RPMI7951 (cell line): ENCODE measurements around the gene IL17RD. TPM values are rescaled to one million over a fixed set of nuclear protein-coding genes. Genes with fewer than 3 reads are reported as not detected.

Experiments used
- DNase-seq: peaks from one replicate; pipeline ENCODE4 v3.0.0-alpha.2; 2012; ENCODE audit warnings: low read depth
- total RNA-seq: library from RNA; depleted of rRNA; stranded (reverse); fragments of >200 nt; shearing (Covaris generic); gene quantifications from 2 replicates; pipeline ENCODE4 v1.2.3, GENCODE V29; 2014; rRNA removed

IL17RD gene
- 8.8 and 18.7 TPM in 2 replicates for total RNA-seq

DNA sequence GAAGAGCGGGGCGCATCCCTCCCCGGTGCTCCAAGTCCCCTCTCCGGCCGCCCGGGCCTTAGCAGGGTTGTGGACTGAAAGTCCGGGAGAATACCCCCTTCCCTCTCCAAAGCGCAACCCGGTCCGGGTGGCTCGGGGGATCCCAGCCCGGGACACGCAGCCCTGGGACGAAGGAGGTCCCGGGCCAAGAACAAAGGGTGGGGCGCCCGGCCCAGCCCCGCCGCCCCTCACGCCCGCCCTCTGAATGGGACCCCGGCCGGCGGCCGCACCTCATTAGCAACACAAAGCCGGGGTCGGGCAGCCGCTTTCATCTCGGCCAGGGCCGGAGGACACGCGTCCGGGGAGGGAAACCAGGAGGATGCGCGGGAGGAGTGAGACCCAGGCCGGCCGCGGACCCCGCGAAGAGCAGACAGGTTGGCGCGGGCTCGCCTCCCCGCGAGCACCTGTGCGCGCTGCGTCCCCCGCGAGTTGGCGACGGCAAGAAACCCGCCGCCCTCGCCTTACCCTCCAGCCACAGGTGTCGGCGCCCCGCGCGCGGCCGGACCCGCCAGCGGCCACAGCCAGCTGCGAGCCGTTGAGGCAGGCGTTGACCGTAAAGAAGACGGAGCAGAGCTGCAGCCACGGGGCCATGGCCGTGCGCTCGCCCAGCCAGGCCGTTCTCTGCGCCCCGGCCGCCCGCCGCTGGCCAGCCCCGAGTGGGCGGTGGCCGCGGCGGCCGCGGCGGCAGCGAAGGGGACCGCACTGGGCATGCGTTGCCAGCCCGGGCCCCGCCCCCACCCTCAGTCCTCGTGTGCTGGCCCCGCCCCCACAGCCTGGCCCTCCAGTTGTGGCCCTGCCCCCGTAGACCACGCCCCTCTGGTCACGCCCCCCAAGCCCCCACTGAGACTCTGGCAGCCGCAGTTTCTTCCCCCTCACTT, at the start of gene IL17RD:
Gene IL17RD, minus strand, starts transcription at position 697 of the 917 bp plus-strand sequence. Its CDS starts 67 bp downstream, at position 630.
- peak; percentile 82 for DNase-seq

DNA sequence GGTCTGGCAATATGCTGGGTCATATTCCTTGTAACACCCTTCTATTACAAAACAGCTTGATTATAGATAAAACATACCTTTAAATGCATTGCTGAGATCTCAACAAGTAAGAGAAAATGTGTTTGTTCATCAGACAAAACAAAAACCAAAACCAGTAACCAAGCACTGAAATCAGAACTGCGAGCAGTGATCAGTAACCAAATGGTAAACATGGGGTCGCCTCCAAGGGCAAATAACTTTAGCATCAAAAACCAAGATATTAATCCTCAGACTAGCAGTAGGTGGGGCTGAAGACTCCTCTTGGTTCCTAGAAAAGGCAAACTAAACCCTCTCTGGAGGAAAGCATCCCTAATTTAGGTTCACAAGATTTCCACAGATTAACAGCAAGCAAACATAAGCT, 41.3 kb upstream of the IL17RD start:
- no peak for DNase-seq

DNA sequence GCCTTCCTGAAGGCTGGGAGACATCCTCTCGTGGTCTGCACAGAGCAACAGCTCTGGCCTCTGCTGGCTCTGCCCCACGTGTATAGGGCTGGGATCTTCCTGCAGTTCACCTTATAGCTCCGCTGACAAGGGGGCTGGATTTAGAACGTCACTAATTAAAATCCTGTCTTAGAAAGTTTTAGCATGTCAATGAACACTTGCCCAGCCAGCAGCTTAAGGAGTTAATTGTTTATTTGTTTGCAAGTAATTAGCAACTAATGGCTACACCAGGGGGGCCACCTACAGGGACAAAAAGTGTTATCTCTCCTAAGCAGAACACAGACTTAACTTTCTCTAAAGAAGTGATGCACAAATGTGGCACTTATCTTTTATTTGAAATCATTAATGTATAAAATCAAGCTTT, 34.7 kb upstream of the IL17RD start, which contains the start of gene HESX1:
Gene HESX1, minus strand, starts transcription at position 84 of the 403 bp plus-strand sequence. Its CDS starts 60 bp downstream, at position 24.
- no peak for DNase-seq

DNA sequence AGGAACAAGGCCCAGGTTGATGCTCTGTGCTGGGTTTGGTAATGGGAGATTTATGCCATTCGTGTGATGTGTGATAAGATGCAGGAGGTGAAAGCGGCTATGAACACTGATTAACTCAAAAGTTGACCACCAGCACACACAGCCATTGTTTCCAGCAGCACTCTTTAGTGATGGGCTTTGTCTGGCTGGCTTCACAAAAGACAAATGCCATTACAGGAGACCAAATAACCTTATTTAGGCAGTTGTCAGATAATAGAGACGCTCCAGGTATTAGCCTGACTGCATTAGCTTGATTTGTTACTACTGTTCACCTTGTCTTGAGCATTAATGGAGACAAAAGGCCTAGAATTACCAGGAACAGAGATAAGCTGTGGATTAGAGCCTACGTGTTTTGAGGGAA, 29.5 kb upstream of the IL17RD start:
- no peak for DNase-seq

DNA sequence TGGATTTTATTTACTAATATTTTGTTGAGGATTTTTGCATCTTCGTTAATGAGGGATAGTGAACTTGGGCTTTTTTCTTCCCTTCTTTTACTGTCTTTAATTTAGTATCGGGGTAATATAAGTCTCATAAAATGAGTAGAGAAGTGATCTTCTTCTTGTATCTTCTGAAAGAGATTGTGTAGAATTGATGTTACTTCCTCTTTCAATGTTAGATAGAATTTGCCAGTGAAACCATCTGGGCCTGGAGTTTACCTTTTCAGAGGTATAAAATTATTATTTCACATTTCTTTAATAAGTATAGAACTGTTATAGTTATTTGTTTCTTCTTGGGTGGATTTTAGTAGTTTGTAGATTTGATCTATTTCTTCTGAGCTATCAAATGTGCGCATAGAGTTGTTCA, 26.9 kb upstream of the IL17RD start:
- no peak for DNase-seq

DNA sequence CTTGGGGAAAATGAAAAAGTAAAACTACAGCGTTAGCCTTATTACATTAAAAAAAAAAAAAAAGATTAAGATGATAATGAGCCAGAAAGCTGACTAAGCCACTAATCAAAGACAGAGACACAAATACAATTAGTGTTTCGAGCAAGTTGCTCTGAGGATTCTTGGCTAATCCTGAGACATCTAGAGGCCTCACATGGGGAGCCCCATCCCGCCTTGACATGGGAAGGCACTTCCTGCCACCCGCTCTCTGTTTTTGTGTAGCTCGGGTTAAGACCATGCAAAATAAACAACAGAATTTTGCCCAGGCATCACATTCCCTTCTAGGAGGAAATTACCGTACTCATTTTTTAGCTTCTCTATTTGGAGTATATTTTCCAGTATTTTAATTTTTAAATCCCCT, 19.4 kb upstream of the IL17RD start:
- peak; percentile 13 for DNase-seq

DNA sequence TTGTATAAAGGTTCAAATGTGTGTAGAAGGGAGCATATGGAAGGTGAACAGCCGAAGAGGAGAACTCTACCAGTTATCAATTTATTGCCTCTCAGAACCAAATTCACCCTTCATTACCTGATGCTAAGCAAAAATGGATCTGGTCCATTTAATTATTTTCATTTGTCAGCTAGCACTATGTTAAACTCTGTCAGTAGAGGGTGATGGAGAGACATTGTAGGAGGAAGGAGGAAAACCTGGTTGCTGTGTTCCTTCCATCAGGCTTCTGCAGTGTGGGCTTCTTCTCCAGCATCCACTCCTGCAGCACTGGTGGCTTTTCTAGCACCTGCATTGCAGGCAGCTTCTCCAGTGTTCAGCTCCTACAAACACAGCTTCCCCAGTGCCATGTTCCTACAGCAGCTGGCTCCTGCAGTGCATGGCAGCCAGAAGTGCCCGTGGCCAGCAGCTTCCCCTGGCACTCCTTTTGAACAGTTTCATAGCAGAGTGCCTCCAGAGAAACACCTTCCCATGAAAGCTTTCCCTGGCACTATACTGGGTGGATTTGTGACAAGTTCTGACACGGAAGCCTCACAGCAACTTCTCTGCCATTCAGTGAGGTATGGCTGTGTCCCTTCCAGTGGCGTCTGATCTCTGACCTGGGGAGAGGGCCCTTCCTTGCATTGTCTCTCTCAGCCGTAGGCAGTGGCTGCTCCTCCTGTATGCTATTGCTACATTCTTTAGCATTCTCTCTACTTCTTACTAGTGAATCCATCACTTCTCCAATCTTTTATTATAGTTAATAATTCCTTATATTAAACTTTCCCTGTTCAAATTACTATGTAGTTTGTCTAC, 14.6 kb upstream of the IL17RD start:
- DNase-seq = peak; percentile 35

DNA sequence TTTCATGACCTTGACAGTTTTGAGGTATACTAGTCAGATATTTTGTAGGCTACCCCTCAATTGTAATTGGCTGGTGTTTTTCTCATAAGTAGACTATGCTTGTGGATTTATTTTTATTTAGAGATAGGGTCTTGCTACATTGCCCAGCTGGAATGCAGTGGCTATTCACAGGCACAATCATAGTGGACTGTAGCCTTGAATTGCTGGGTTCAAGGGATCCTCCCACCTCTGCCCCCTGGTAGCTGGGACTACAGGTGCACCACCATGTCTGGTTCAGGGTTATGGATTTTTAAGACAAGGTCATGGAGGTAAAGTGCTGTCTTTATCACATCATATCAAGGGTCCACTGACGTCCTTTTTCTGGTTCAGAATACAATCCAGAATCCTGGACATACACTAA, 10.9 kb upstream of the IL17RD start:
- no peak for DNase-seq

DNA sequence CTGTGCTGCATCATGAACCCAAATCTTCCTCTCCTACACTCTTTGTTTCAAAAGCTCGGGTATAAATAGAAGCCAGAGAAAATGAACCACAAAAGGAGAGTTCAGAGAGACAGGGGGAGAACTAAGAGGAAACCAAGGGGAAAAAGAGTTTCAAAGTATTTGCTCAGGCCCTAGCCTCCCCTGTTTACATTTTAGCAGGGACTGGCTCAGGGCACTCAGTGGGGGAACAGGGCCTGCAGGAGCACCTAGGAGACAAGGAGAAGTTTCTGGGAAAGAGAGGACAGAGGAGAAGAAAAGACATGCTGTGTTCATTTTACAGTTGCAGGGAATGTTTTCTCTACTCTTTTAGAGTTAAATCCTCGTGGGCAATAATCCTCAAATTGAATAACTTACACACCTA, 8.5 kb upstream of the IL17RD start:
- DNase-seq = no peak

DNA sequence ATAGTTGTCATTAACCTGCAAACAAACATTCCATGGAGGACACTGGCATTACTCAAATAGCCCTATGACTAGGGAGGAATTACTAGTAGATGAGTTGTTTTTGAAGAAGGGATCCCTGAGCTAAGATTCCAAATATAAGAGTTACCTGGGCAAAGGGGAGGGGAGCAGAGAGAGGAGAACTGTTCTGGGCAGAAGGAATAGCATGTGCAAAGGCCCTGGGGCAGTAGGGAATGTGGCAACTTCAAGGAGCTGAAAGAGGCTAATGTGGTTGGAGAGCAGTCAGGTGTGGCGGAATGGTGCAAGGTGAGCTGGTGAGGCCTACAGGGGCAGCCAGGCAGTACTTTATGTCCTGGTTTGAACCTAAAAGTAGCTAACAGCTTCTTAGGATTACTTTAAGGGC, 5.8 kb upstream of the IL17RD start:
- DNase-seq = no peak

DNA sequence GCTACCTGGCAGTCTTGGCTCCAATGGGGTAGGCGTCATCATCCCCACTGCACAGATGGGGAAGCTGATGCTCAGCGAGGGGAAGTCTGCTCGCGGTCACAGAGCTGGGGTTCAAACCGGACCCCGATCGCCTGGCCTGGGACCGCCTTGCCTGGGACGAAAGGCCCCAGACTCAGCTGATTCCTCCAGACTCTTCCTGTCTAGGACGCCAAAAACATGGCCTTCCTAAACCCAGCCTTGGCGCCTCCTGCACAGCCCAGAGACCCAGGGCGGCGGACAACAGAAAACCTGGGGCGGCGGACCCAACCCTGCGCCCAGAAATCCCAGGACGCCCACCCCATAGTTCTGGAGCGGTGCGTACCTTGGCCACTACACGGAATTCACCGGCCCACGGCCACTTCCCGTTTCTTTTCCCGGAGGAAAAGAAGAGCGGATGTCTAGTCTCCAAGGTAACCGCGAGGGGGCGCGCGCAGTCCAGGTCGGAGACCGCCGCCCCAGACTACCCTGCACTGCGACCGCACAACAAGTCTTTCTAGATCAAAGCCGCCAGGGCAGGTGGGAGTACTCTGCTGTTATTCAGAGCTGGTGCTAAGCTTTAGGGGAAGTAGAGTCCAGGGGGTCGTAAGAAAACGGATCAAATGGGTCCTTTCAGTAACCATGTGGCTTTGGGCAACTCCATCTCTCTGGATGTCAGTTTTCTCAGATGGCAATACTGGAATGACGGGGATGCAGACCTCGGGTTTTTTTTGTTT, 4.9 kb upstream of the IL17RD start:
- peak; percentile 76 for DNase-seq

DNA sequence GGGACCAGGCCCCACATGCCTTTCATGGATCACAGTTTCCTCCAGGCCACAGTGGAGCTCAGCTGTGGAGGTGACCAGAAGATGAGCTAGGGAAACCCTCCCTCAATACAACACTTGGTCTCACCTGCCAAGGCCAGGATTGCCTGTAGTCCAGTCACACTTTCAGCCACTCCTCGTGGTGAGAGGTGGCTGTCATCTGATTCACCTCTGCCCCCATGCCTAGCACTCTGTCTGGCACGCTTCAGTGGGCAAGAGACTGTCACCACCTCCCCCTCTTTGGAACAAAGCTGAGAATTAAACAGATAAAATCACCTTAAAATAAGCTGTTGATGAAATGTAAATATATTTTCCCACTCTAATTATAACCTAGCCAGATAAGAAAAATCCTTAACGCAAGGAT, 4.0 kb upstream of the IL17RD start:
- no peak for DNase-seq

DNA sequence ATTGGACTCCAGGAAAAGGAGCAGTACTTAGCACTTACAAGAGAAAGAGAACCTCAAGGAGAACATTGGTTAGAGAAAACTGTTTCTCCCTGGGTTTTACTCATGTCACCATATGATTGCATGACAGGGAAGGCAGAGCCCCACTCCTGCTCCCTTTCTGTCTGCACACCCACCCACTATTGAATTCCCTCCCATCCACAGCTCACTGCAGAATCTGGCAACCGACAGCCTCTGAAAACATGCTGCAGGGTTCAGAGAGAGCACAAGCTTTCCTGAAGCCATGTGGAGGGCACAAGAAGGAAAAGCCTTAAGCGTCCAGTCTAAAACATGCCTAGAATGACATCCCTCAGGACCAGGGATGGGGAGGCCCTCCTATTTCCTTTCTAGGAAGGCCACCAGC, 3.0 kb upstream of the IL17RD start:
- DNase-seq = no peak

DNA sequence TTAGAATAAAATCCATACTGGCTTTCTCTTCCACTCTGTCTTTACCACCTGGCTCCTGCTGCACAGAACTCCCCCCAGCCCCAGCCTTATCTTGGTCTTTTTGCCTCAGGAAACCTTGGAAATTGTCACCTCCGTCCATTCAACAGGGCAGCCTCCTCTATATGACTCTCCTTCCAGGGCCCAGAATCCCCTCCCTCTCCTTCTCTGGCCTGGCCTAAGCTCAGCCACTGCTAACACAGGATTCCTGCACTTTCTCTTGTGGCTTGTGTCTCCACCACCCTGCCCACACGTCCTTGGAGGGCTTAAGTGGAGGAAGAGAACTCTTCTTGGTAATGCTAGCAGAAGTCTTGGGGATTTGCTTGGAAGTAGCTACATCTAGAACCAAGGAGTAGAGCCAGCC, 1.5 kb upstream of the IL17RD start:
- no peak for DNase-seq

DNA sequence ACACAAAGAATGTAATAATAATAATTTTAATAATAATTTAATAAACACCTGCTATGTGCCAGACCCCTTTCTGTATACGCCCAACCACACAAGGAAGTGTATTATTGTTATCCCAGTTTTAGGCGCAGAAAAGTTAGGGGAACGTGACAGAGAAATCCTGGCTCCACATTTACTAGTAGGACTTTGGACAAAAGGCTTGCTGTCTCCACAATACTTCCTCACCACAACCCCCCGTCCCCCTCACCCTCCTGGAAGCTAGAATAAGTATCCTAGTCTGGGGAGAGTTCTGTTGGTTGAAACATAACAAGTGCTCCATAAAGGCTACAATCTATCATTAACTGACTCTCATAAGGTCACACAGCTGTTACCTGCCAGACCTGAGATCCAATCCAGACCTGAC, 488 bp upstream of the IL17RD start:
- no peak for DNase-seq

DNA sequence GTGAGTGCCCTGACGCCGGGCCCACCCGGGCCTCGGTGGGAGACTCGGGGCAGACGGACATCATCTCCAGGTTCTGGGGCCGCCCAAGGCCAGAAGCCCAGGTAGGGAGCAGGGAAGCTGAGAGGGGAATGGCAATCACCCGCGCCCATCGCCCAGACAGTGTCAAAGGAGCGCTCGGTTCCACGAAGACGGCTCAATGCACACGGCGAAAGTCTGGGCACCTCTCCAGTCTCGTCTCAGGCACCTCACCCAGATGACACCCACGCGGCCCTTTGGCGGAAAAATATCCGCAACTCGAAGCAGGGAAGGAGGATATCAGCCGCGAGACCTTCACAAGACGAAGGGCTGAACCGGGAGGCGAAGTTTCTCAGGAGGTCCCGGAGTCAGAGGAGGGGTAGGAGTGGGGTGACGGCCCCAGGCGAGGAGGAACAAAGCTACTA, 916 bp downstream of the IL17RD start:
- DNase-seq = peak; percentile 46

DNA sequence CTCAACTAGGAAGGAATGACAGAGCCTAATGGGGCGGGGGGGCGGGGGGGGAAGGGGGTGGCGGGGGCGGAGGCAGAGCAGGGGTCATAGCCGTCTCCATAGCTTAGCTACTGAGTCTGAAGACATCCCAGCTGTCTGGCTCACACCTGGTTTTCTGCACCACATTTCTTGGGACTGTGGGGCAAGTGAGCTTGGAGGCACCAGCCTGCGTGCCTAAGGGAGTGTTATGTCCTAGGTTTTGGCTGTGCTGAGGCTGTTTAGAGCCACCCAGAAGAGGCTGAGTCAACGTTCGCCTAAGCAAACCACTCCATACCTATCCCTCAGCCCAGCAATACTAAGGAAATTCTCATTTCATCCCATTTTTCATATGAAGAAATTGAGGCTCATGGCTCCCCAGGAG, 1.4 kb downstream of the IL17RD start:
- DNase-seq = no peak

DNA sequence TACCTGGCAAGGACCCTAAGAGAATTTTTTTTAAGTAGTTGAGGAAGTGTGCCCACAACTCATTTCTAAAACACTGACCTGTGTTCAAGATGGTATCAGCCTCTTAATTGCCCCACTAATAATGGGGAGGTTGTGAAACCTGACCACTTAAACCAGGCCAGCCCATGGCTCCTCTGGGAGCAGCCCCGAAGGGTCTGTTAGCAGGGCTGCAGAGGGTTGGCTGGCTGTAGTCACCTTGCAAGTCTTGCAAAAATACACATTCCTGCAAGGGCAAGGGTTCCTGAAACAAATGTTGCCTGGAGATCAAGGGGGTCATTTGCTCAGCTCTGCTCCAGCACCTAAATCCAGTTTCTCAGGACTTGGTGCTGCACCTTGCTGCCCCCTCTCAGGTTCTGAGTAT, 3.2 kb downstream of the IL17RD start:
- DNase-seq = no peak

DNA sequence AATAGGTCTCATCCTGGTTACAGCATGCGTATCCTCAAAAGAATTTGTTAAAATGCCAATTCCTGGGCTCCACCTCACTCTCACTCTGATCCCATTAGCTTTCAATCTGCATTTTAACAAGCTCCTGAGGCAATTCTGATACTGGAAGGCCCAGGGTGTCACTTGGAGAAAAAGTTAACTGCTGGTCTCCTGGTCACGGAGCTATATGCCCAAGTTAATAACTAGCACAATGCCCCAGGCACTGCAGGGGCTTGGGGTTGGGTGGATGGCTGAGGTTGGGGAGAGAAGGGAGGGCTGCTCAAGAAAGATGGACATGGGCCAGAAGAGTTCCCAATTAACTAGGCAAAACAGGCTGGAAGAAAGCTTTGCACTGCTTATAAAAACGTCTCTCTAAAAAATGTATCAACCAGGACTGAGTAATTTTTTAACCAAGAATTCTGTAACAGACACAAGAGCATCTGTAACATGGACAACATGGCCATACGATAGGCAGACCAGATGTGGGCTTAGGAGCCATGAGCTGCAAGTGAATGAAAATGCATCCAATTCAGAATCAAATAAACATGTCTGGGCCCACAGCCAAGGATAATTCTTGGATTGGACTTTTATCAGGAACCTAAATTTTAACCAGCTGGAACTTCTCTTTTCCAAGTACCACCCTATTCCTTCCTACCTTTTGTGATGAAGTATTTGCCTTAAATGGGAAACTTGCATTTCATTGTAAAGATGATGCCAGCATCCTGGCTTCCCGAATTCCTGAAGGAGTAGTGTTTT, 4.2 kb downstream of the IL17RD start:
- DNase-seq = peak; percentile 75

DNA sequence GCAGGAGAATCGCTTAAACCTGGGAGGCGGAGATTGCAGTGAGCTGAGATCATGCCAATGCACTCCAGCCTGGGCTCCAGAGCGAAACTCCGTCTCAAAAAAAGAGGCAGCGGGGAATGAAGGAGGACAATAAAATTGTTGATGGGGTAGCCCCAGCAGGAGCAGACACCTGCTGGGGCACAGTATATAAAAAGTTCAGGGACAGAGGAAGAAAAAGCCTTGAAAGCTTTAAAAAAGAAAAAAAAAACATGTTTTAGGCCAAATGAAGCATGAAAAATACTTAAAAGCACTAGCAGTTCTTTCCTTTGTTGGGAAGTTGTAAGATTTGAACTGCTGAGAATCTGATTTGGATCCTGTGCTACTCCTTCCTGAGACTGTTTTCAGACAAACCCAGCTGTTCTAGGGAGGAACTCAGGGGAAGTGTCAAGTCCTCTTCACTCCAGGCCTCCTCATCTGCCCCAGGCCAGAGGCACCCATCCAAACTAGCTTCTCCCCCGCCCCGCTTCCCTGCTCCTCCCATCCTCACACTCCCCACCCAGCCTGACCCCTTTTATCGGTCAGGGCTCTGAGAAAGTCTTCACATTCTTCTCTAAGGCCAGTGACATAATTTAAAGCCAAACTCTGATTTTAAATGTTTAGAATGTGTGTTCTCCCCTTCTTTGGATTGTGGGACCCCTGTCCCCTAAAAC, 4.9 kb downstream of the IL17RD start:
- peak; percentile 84 for DNase-seq
